ENCODE measurements around the gene ATRAID. TPM values are rescaled to one million over a fixed set of nuclear protein-coding genes. Genes with fewer than 3 reads are reported as not detected.

Gene ATRAID
- total RNA-seq, 1 donor: 216 TPM

DNA sequence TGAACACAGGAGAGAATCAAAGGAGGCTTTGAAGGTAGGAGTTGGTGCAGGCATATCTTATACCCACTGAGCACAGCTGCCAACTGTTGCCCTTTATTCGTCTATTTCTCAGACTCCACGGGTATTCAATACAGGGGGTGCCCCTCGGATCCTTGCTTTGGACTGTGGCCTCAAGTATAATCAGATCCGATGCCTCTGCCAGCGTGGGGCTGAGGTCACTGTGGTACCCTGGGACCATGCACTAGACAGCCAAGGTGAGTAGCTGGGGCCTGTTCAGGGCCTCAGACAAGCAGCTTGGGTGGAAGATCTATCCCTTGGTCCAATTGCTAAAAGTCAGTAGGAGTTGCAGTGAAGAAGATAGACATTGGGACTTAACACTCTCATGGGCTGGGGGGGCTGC lies 10.6 kb downstream of the ATRAID start:
- TF ChIP-seq, protein P1, sequence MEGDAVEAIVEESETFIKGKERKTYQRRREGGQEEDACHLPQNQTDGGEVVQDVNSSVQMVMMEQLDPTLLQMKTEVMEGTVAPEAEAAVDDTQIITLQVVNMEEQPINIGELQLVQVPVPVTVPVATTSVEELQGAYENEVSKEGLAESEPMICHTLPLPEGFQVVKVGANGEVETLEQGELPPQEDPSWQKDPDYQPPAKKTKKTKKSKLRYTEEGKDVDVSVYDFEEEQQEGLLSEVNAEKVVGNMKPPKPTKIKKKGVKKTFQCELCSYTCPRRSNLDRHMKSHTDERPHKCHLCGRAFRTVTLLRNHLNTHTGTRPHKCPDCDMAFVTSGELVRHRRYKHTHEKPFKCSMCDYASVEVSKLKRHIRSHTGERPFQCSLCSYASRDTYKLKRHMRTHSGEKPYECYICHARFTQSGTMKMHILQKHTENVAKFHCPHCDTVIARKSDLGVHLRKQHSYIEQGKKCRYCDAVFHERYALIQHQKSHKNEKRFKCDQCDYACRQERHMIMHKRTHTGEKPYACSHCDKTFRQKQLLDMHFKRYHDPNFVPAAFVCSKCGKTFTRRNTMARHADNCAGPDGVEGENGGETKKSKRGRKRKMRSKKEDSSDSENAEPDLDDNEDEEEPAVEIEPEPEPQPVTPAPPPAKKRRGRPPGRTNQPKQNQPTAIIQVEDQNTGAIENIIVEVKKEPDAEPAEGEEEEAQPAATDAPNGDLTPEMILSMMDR (IDR thresholded peaks at IDR 0.05; ENCODE audit: insufficient read depth, low read length): no peak
- no peak for DNase-seq (ENCODE audit: low read depth)

DNA sequence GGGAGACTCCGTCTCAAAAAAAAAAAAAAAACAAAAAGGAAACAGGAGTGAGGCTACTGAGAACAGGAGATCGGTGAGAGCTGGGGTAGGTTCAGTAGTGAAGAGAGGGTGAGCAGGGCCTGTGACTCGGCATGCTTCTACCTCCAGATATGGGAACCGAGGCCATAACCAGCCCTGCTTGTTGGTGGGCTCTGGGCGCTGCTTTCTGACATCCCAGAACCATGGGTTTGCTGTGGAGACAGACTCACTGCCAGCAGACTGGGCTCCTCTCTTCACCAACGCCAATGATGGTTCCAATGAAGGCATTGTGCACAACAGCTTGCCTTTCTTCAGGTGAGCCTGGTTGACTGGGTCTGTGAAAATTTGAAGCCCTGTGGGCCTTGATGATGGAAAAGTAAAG lies 11.6 kb downstream of the ATRAID start:
- TF ChIP-seq, protein P1 (IDR thresholded peaks at IDR 0.05; ENCODE audit: insufficient read depth, low read length): no peak
- DNase-seq (ENCODE audit: low read depth): no peak
- no peak overlapping the region for H3K4me3 ChIP-seq (ENCODE audit: low read depth, low read length)

More for the DNA sequence above, 10.6 kb downstream of the ATRAID start:
- H3K4me3 ChIP-seq (ENCODE audit: low read depth, low read length): no peak overlapping the region

DNA sequence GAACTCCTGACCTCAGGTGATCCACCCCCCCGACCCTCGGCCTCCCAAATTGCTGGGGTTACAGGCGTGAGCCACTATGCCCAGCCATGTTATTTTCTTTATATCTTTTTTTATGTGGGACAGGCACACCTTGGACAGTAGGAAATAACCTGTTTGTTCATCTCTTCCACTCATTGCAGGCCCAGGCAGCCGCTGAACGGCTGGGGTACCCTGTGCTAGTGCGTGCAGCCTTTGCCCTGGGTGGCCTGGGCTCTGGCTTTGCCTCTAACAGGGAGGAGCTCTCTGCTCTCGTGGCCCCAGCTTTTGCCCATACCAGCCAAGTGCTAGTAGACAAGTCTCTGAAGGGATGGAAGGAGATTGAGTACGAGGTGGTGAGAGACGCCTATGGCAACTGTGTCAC lies 13.7 kb downstream of the ATRAID start:
- no peak overlapping the region for H3K4me3 ChIP-seq (ENCODE audit: low read depth, low read length)
- TF ChIP-seq, protein P1 (IDR thresholded peaks at IDR 0.05; ENCODE audit: insufficient read depth, low read length): no peak
- DNase-seq (ENCODE audit: low read depth): no peak

DNA sequence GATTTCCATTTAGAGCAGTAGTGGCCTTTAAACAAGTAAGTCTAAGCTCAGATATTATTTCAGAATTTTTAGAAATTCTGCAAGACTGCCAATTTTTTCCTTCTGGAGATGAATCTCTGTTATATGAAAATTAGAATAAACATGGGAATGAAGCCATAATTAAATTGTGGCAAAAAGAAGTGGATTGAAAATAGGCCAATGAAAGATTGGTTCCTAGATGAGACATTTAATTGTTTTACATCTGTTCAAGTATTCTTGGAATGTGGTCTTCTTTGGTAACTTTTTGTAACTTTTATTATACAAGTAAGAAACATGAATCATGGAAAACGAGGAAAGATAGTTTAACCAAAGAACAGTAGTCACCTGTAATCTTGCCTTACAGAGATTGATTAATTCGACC lies 15.7 kb downstream of the ATRAID start:
- TF ChIP-seq, protein P1 (IDR thresholded peaks at IDR 0.05; ENCODE audit: insufficient read depth, low read length): no peak
- no peak overlapping the region for H3K4me3 ChIP-seq (ENCODE audit: low read depth, low read length)
- no peak for DNase-seq (ENCODE audit: low read depth)

DNA sequence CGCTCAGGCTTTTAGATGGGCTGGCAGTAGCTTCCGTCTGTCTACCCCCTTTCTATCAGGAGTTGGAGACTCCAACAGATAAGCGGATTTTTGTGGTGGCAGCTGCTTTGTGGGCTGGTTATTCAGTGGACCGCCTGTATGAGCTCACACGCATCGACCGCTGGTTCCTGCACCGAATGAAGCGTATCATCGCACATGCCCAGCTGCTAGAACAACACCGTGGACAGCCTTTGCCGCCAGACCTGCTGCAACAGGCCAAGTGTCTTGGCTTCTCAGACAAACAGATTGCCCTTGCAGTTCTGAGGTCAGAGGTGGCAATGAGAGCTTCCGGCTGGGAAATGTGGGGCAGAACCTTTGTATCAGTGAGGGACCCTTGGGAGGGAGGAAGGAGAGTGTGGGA lies 20.1 kb downstream of the ATRAID start:
- TF ChIP-seq, protein P1 (IDR thresholded peaks at IDR 0.05; ENCODE audit: insufficient read depth, low read length): no peak
- H3K4me3 ChIP-seq (ENCODE audit: low read depth, low read length): no peak overlapping the region
- no peak for DNase-seq (ENCODE audit: low read depth)

DNA sequence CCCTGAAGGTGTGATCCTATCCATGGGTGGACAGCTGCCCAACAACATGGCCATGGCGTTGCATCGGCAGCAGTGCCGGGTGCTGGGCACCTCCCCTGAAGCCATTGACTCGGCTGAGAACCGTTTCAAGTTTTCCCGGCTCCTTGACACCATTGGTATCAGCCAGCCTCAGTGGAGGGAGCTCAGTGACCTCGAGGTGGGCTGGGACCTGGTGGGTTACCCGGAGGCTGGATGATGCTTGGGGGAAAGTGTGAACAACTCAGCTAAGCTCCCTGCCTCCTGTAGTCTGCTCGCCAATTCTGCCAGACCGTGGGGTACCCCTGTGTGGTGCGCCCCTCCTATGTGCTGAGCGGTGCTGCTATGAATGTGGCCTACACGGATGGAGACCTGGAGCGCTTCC lies 21.5 kb downstream of the ATRAID start:
- TF ChIP-seq, protein P1 (IDR thresholded peaks at IDR 0.05; ENCODE audit: insufficient read depth, low read length): no peak
- no peak for DNase-seq (ENCODE audit: low read depth)
- no peak overlapping the region for H3K4me3 ChIP-seq (ENCODE audit: low read depth, low read length)

DNA sequence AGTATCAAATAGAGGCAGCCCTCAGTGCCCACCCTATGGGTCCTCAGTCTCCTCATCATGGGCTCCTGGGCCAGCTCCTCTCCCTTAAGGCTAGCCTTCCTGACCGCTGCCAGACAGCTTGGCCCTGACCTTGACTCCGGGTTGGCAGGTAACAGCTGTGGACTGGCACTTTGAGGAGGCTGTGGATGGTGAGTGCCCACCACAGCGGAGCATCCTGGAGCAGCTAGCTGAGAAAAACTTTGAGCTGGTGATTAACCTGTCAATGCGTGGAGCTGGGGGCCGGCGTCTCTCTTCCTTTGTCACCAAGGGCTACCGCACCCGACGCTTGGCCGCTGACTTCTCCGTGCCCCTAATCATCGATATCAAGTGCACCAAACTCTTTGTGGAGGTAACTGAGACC lies 24.3 kb downstream of the ATRAID start:
- no peak for DNase-seq (ENCODE audit: low read depth)
- TF ChIP-seq, protein P1 (IDR thresholded peaks at IDR 0.05; ENCODE audit: insufficient read depth, low read length): no peak
- H3K4me3 ChIP-seq (ENCODE audit: low read depth, low read length): no peak overlapping the region
